HFF-Myc (cell line): Measurements from ENCODE around the gene ANKRD6.

ENCODE experiments used
- DNase-seq: peaks from one replicate; pipeline ENCODE4 v3.0.0-alpha.2; 2011; ENCODE audit warnings: low read depth; ENCODE audit errors: extremely low read depth
- H3K4me3 ChIP-seq: replicated peaks from 2 replicates; pipeline ENCODE4 v1.5.1; 2011; ENCODE audit warnings: low read depth, mild to moderate bottlenecking, control low read depth, low read length
- CTCF ChIP-seq: IDR thresholded peaks from 2 replicates; pipeline ENCODE4 v1.5.1; 2012; ENCODE audit warnings: mild to moderate bottlenecking, low read depth, low read length, control low read depth; ENCODE audit errors: missing control alignments

The ANKRD6 gene

GRCh38 chr6:89433252-89434149 lies 549 bp downstream of the ANKRD6 start:
- no peak for DNase-seq
- H3K4me3 ChIP-seq = peak overlapping the region; percentile 46
- no peak for TF ChIP-seq CTCF

GRCh38 chr6:89434150-89434499 lies 1.2 kb downstream of the ANKRD6 start:
- no peak for DNase-seq
- no peak for TF ChIP-seq CTCF
- H3K4me3 ChIP-seq = no peak overlapping the region

- TF ChIP-seq CTCF = no peak
- no peak for DNase-seq
- no peak overlapping the region for H3K4me3 ChIP-seq
Measured at GRCh38 chr6:89434954-89435353, 2.0 kb downstream of the ANKRD6 start.

- DNase-seq = peak; percentile 22
- H3K4me3 ChIP-seq = no peak overlapping the region
- no peak for TF ChIP-seq CTCF
Measured at GRCh38 chr6:89436226-89436625, 3.3 kb downstream of the ANKRD6 start.

- no peak for DNase-seq
- no peak for TF ChIP-seq CTCF
- H3K4me3 ChIP-seq = no peak overlapping the region
Measured at GRCh38 chr6:89438248-89438647, 5.3 kb downstream of the ANKRD6 start.

GRCh38 chr6:89439014-89439413 lies 6.1 kb downstream of the ANKRD6 start:
- no peak for TF ChIP-seq CTCF
- DNase-seq = no peak

More at GRCh38 chr6:89439014-89439413, 6.1 kb downstream of the ANKRD6 start:
- no peak overlapping the region for H3K4me3 ChIP-seq
